SK-N-SH (cell line): ENCODE results near the gene RBM20. TPM values are rescaled to one million over a fixed set of nuclear protein-coding genes. Genes with fewer than 3 reads are reported as not detected.

Experiments used
- CTCF ChIA-PET: fragments of 300-600, 350-600 bp; formaldehyde crosslinking; extraction: SDS; loops from one replicate; lab custom pipeline; 2021; lab: Yijun Ruan, JAX
- POLR2A ChIA-PET: fragments of 350-600 bp; sonication (Branson Sonifier 250); formaldehyde crosslinking; extraction: SDS; loops from one replicate; lab custom pipeline; 2020; ENCODE audit warnings: antibody characterized with exemption, inconsistent platforms; lab: Yijun Ruan, JAX
- DNase-seq: peaks from one replicate; pipeline ENCODE4 v3.0.0; 2012
- H2AFZ ChIP-seq: fragments of 200-600 bp; sonication (generic); 2 replicates; pipeline ENCODE4 v1.8.1; 2016; ENCODE audit warnings: antibody characterized with exemption, mild to moderate bottlenecking, low read depth
- H3F3A ChIP-seq: fragments of 200-600 bp; sonication (generic); replicated peaks from 2 replicates; pipeline ENCODE3; 2016; ENCODE audit warnings: antibody characterized with exemption, mild to moderate bottlenecking; ENCODE audit not compliant: insufficient read depth
- H3K27ac ChIP-seq, 2 experiments: fragments of 200-500 bp in 1 of 2; fragments of 200-600 bp in 1 of 2; sonication (Bioruptor generic) in 1 of 2; sonication (generic), shearing (Covaris generic) in 1 of 2; 2 replicates each; pipeline versions ENCODE4 v1.5.1 to v1.6.1; 2014 to 2016; ENCODE audit warnings: low read depth in 2 of 2, inconsistent platforms in 1 of 2, low read length in 1 of 2, mild to moderate bottlenecking in 1 of 2, mixed read lengths in 1 of 2
- H3K27me3 ChIP-seq: fragments of 200-600 bp; sonication (generic), shearing (Covaris generic); 2 replicates; pipeline ENCODE4 v1.6.1; 2016; ENCODE audit warnings: mixed run types; ENCODE audit not compliant: insufficient read depth
- H3K36me3 ChIP-seq, 2 experiments: fragments of 200-500 bp in 1 of 2; fragments of 200-600 bp in 1 of 2; sonication (Bioruptor generic) in 1 of 2; sonication (generic) in 1 of 2; replicated peaks in 1 of 2; 2 replicates each; pipeline versions ENCODE3 to v1.5.1; 2014 to 2016; ENCODE audit warnings: low read length in 1 of 2, mild to moderate bottlenecking in 1 of 2; ENCODE audit not compliant: insufficient read depth in 2 of 2, control insufficient read depth in 1 of 2
- H3K4me1 ChIP-seq, 2 experiments: fragments of 200-500 bp in 1 of 2; fragments of 200-600 bp in 1 of 2; sonication (Bioruptor generic) in 1 of 2; sonication (generic), shearing (Covaris generic) in 1 of 2; 2 replicates each; pipeline versions ENCODE4 v1.5.1 to v1.6.1; 2014 to 2016; ENCODE audit warnings: low read depth in 1 of 2, low read length in 1 of 2, mixed run types in 1 of 2; ENCODE audit not compliant: insufficient read depth in 2 of 2, control insufficient read depth in 1 of 2
- H3K4me2 ChIP-seq: fragments of 200-600 bp; sonication (generic), shearing (Covaris generic); 2 replicates; pipeline ENCODE4 v1.6.1; 2017; ENCODE audit warnings: mixed run types
- H3K4me3 ChIP-seq, 2 experiments: fragments of 200-500 bp in 1 of 2; fragments of 200-600 bp in 1 of 2; sonication (Bioruptor generic) in 1 of 2; sonication (generic), shearing (Covaris generic) in 1 of 2; 2 replicates each; pipeline versions ENCODE4 v1.5.1 to v1.8.1; 2014 to 2016; ENCODE audit warnings: low read depth in 2 of 2, inconsistent platforms in 1 of 2, low read length in 1 of 2, mild to moderate bottlenecking in 1 of 2, mixed read lengths in 1 of 2, moderate library complexity in 1 of 2
- H3K79me2 ChIP-seq: fragments of 200-600 bp; sonication (generic); 2 replicates; pipeline ENCODE4 v1.8.1; 2017; ENCODE audit warnings: mild to moderate bottlenecking; ENCODE audit not compliant: insufficient read depth
- H3K9ac ChIP-seq: fragments of 200-600 bp; sonication (generic); 2 replicates; pipeline ENCODE4 v1.6.1; 2017; ENCODE audit warnings: mixed run types
- H3K9me2 ChIP-seq: fragments of 200-600 bp; sonication (generic); 2 replicates; pipeline ENCODE4 v1.6.1; 2017; ENCODE audit warnings: mixed run types
- H3K9me3 ChIP-seq: fragments of 200-600 bp; sonication (generic); 2 replicates; pipeline ENCODE4 v1.6.1; 2017; ENCODE audit warnings: mixed run types, mild to moderate bottlenecking, moderate library complexity
- H4K20me1 ChIP-seq: fragments of 200-600 bp; sonication (generic); 2 replicates; pipeline ENCODE4 v1.6.1; 2017; ENCODE audit warnings: mild to moderate bottlenecking, mixed run types; ENCODE audit not compliant: insufficient read depth
- EZH2phosphoT487 ChIP-seq: fragments of 200-600 bp; sonication (generic); IDR thresholded peaks from 2 replicates; pipeline ENCODE4 v1.6.1; 2017; ENCODE audit warnings: low read depth, mixed run types, mild to moderate bottlenecking, antibody characterized with exemption, moderate library complexity, borderline replicate concordance
- FOSL2 ChIP-seq: IDR thresholded peaks from 2 replicates; pipeline ENCODE4 v1.4.0; 2012; ENCODE audit warnings: low read depth, mild to moderate bottlenecking, moderate library complexity, borderline replicate concordance
- FOXJ3 ChIP-seq: sonication (generic); formaldehyde crosslinking; IDR thresholded peaks from 2 replicates; pipeline ENCODE4 v1.5.1; 2020; ENCODE audit warnings: mild to moderate bottlenecking, missing genetic modification reagents
- FOXM1 ChIP-seq: IDR thresholded peaks from 2 replicates; pipeline ENCODE4 v1.4.0; 2012; ENCODE audit warnings: low read depth, mild to moderate bottlenecking
- NFIC ChIP-seq: IDR thresholded peaks from 2 replicates; pipeline ENCODE4 v1.4.0; 2012; ENCODE audit warnings: borderline replicate concordance
- PBX3 ChIP-seq: IDR thresholded peaks from 2 replicates; pipeline ENCODE4; 2012
- POLR2AphosphoS5 ChIP-seq: IDR thresholded peaks from 2 replicates; pipeline ENCODE4 v1.6.1; 2012; ENCODE audit warnings: low read depth, low read length
- RCOR1 ChIP-seq: fragments of 150-350 bp; IDR thresholded peaks from 2 replicates; pipeline ENCODE4 v1.6.1; 2017; ENCODE audit warnings: antibody characterized with exemption, low read length
- REST ChIP-seq: IDR thresholded peaks from 2 replicates; pipeline ENCODE4 v1.6.1; 2012; ENCODE audit warnings: mild to moderate bottlenecking, low read depth, low read length, moderate library complexity
- RFX5 ChIP-seq: IDR thresholded peaks from 2 replicates; pipeline ENCODE4 v1.6.1; 2012; ENCODE audit warnings: mild to moderate bottlenecking, improper control_type of control experiment, low read length
- RXRA ChIP-seq: IDR thresholded peaks from 2 replicates; pipeline ENCODE4 v1.4.0; 2012; ENCODE audit warnings: low read depth, mild to moderate bottlenecking, borderline replicate concordance
- TAF1 ChIP-seq: IDR thresholded peaks from 2 replicates; pipeline ENCODE4 v1.6.1; 2012; ENCODE audit warnings: low read depth, mild to moderate bottlenecking, low read length, moderate library complexity, borderline replicate concordance
- ZBTB33 ChIP-seq: IDR thresholded peaks from 2 replicates; pipeline ENCODE4 v1.4.0; 2012; ENCODE audit warnings: low read depth, borderline replicate concordance
- WGBS: methylation state at CpG from one replicate; pipeline ENCODE4 v1.1.6; 2017; ENCODE audit warnings: low lambda C conversion rate; 5-methylcytosine and 5-hydroxymethylcytosine counted together
- polyA plus RNA-seq, 3 experiments: library from polyadenylated mRNA; depleted of rRNA; stranded (reverse); fragments of >200 nt; gene quantifications; 2 replicates each; pipeline ENCODE4 v1.2.3, GENCODE V29; 2012

The RBM20 gene
- polyA plus RNA-seq, 1 of the 3 experiments (the other 2 are of a cell fraction), result 0.64 TPM

- Histone ChIP-seq H3K9me2 (no peaks in the 10 kb centered on the region), H2AFZ (no peak overlapping the region), H3K36me3 (no peaks in the 10 kb centered on the region), H3K27ac (no peak overlapping the region)
- no peak for TF ChIP-seq FOXM1
- no peak for TF ChIP-seq EZH2phosphoT487
- TF ChIP-seq POLR2AphosphoS5, result no peak
- TF ChIP-seq FOSL2, result no peak
- no peak for TF ChIP-seq PBX3
- no peak for TF ChIP-seq FOXJ3 (CRISPR knock-in tag)
- no peak for TF ChIP-seq RXRA
- no peak for TF ChIP-seq ZBTB33
- TF ChIP-seq RCOR1, result no peak
- TF ChIP-seq NFIC, result no peak
- no peak for TF ChIP-seq REST
- no peak for TF ChIP-seq TAF1
- TF ChIP-seq RFX5, result no peak
- TF ChIP-seq, all 33 proteins: peak for 0
- DNase-seq, result no peak
- no peak overlapping the region for H3K9ac ChIP-seq
- no peaks in the 10 kb centered on the region for H3F3A ChIP-seq
- no peak overlapping the region for H3K4me2 ChIP-seq
- H3K27me3 ChIP-seq, result no peaks in the 10 kb centered on the region
- 57% methylated on average over 4 of the region's 4 CpGs for WGBS
- H3K9me3 ChIP-seq, result no peaks in the 10 kb centered on the region
- H3K79me2 ChIP-seq, result no peaks in the 10 kb centered on the region
- peaks cover 0 to 12% of the 10 kb centered on the region in 2 experiments; a peak in 2 of 4 replicates for H3K4me1 ChIP-seq
- ChIA-PET POLR2A (interaction anchor here (1.0 kb wide), 1 partner anchor 18 kb away, joined by 3 read pairs; no protein-coding TSS in a partner anchor), CTCF (interaction anchor here (2.7 kb wide), 1 partner anchor 24 kb away, joined by 7 read pairs; no protein-coding TSS in a partner anchor)
- H4K20me1 ChIP-seq, result no peaks in the 10 kb centered on the region
- no peak overlapping the region for H3K4me3 ChIP-seq
Measured at GRCh38 chr10:110827410-110827809, 183.3 kb downstream of the RBM20 start.
